RKO (cell line): ENCODE data around the gene SULT1A3.
"Not testable (repeated sequence)": the region's sequence is repeated elsewhere in the genome, so short reads cannot be mapped to it uniquely, and the experiment has no call there.

Experiments
- DNase-seq: peaks from one replicate; pipeline ENCODE4 v3.0.0-alpha.2; 2016; ENCODE audit warnings: low spot score

SULT1A3 gene

GRCh38 chr16:30186782-30187555, 12.1 kb upstream of the SULT1A3 start:
- DNase-seq = peak; percentile 47

- no peak for DNase-seq
Measured at GRCh38 chr16:30187556-30187865, 11.5 kb upstream of the SULT1A3 start.

GRCh38 chr16:30187971-30188561, 11.0 kb upstream of the SULT1A3 start:
- DNase-seq = no peak

- not testable (repeated sequence) for DNase-seq
Measured at GRCh38 chr16:30191158-30191557, 7.9 kb upstream of the SULT1A3 start.

- DNase-seq = not testable (repeated sequence)
Measured at GRCh38 chr16:30193098-30193497, 6.0 kb upstream of the SULT1A3 start.

- DNase-seq = not testable (repeated sequence)
Measured at GRCh38 chr16:30193615-30194014, 5.4 kb upstream of the SULT1A3 start, which contains the start of the genes BOLA2B and SLX1A. BOLA2B (minus strand) TSS chr16:30193666; CDS start chr16:30193595, 71 bp downstream. SLX1A (plus strand) TSS chr16:30193875; CDS start chr16:30194085, 210 bp downstream.

GRCh38 chr16:30194172-30194925, 4.7 kb upstream of the SULT1A3 start:
- not testable (repeated sequence) for DNase-seq

GRCh38 chr16:30197001-30197400, 2.1 kb upstream of the SULT1A3 start:
- not testable (repeated sequence) for DNase-seq

GRCh38 chr16:30199608-30200343, 721 bp downstream of the SULT1A3 start:
- not testable (repeated sequence) for DNase-seq

- DNase-seq = not testable (repeated sequence)
Measured at GRCh38 chr16:30205541-30206236, 6.6 kb downstream of the SULT1A3 start.

GRCh38 chr16:30206252-30206651, 7.2 kb downstream of the SULT1A3 start:
- DNase-seq = not testable (repeated sequence)

- not testable (repeated sequence) for DNase-seq
Measured at GRCh38 chr16:30207063-30207704, 8.1 kb downstream of the SULT1A3 start.

GRCh38 chr16:30209032-30209431, 10.0 kb downstream of the SULT1A3 start:
- not testable (repeated sequence) for DNase-seq

- DNase-seq = not testable (repeated sequence)
Measured at GRCh38 chr16:30211414-30211813, 12.4 kb downstream of the SULT1A3 start.

GRCh38 chr16:30217082-30217481, 18.0 kb downstream of the SULT1A3 start:
- not testable (repeated sequence) for DNase-seq

GRCh38 chr16:30248379-30248778, 49.3 kb downstream of the SULT1A3 start, which contains the start of gene NPIPB13:
NPIPB13 (minus strand) TSS chr16:30248479; CDS start chr16:30245573, 2,906 bp downstream.
- DNase-seq = not testable (repeated sequence)
